HL-60 (cell line): ENCODE data around the gene UNK.

Experiments used
- POLR2AphosphoS5 ChIP-seq: IDR thresholded peaks from 2 replicates; pipeline ENCODE4 v1.6.1; 2012; ENCODE audit warnings: low read depth
- REST ChIP-seq: IDR thresholded peaks from 2 replicates; pipeline ENCODE4 v1.6.1; 2012; ENCODE audit warnings: low read depth; ENCODE audit not compliant: insufficient replicate concordance
- TF ChIP-seq, protein P1 (sequence below): IDR thresholded peaks from one replicate; pipeline ENCODE4 v1.5.1; 2011; ENCODE audit warnings: low read length, control low read depth, inconsistent platforms; ENCODE audit not compliant: insufficient read depth

GRCh38 chr17:75763613-75764416, 20.8 kb upstream of the UNK start:
- no peak for TF ChIP-seq REST
- TF ChIP-seq, protein P1, sequence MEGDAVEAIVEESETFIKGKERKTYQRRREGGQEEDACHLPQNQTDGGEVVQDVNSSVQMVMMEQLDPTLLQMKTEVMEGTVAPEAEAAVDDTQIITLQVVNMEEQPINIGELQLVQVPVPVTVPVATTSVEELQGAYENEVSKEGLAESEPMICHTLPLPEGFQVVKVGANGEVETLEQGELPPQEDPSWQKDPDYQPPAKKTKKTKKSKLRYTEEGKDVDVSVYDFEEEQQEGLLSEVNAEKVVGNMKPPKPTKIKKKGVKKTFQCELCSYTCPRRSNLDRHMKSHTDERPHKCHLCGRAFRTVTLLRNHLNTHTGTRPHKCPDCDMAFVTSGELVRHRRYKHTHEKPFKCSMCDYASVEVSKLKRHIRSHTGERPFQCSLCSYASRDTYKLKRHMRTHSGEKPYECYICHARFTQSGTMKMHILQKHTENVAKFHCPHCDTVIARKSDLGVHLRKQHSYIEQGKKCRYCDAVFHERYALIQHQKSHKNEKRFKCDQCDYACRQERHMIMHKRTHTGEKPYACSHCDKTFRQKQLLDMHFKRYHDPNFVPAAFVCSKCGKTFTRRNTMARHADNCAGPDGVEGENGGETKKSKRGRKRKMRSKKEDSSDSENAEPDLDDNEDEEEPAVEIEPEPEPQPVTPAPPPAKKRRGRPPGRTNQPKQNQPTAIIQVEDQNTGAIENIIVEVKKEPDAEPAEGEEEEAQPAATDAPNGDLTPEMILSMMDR = no peak
- TF ChIP-seq POLR2AphosphoS5 = no peak
